ENCODE measurements around the gene GSN.
A peak's percentile ranks its signal among the peaks of the same experiment; 100 is the strongest.

The GSN gene

GRCh38 chr9:121357011-121357410 lies 89.0 kb downstream of the GSN start:
- DNase-seq = no peak

- DNase-seq = peak; percentile 84
Observed at GRCh38 chr9:121358751-121359150, 90.8 kb downstream of the GSN start.

- DNase-seq = no peak
Observed at GRCh38 chr9:121359351-121360294, 91.7 kb downstream of the GSN start.

- no peak for DNase-seq
Observed at GRCh38 chr9:121360601-121361374, 92.8 kb downstream of the GSN start.

GRCh38 chr9:121362813-121363621 lies 95.1 kb downstream of the GSN start:
- DNase-seq = peak; percentile 95

GRCh38 chr9:121363622-121363961 lies 95.6 kb downstream of the GSN start:
- peak; percentile 34 for DNase-seq

GRCh38 chr9:121364077-121364476 lies 96.1 kb downstream of the GSN start:
- DNase-seq = no peak

GRCh38 chr9:121364886-121365285 lies 96.9 kb downstream of the GSN start:
- no peak for DNase-seq

GRCh38 chr9:121365564-121365963 lies 97.6 kb downstream of the GSN start:
- no peak for DNase-seq

- DNase-seq = no peak
Observed at GRCh38 chr9:121366611-121367192, 98.7 kb downstream of the GSN start.

GRCh38 chr9:121367306-121368137 lies 99.6 kb downstream of the GSN start:
- peak; percentile 41 for DNase-seq

GRCh38 chr9:121368138-121368522 lies 100.2 kb downstream of the GSN start:
- DNase-seq = no peak

- peak; percentile 64 for DNase-seq
Observed at GRCh38 chr9:121368745-121369144, 100.8 kb downstream of the GSN start.

GRCh38 chr9:121369595-121370265 lies 101.8 kb downstream of the GSN start, which contains the start of gene STOM:
Gene STOM (minus strand): TSS chr9:121370250. CDS start chr9:121370187, 63 bp downstream.
- DNase-seq = peak; percentile 79

- DNase-seq = no peak
Observed at GRCh38 chr9:121371495-121372061, 103.6 kb downstream of the GSN start.

GRCh38 chr9:121372239-121373010 lies 104.5 kb downstream of the GSN start:
- DNase-seq = no peak

- DNase-seq = no peak
Observed at GRCh38 chr9:121373011-121373729, 105.2 kb downstream of the GSN start.

GRCh38 chr9:121376214-121376830 lies 108.4 kb downstream of the GSN start:
- no peak for DNase-seq

GRCh38 chr9:121380846-121381245 lies 112.9 kb downstream of the GSN start:
- no peak for DNase-seq
